MG63 (cell line): ENCODE measurements around the gene VMP1. TPM values are rescaled to one million over a fixed set of nuclear protein-coding genes. Genes with fewer than 3 reads are reported as not detected.
A peak's percentile ranks its signal among the peaks of the same experiment; 100 is the strongest.
"Not testable (repeated sequence)": the region's sequence is repeated elsewhere in the genome, so short reads cannot be mapped to it uniquely, and the experiment has no call there.

ENCODE experiments used
- DNase-seq: peaks from one replicate; pipeline ENCODE4 v3.0.0-alpha.2; 2020
- H3K27me3 ChIP-seq: fragments of 250-450 bp; sonication (Bioruptor Pico); 2 replicates; pipeline ENCODE4 v1.5.1; 2020; ENCODE audit warnings: mild to moderate bottlenecking, moderate library complexity
- H3K36me3 ChIP-seq: fragments of 250-450 bp; sonication (Bioruptor Pico); 2 replicates; pipeline ENCODE4 v1.5.1; 2020; ENCODE audit warnings: mild to moderate bottlenecking, moderate library complexity
- H3K4me3 ChIP-seq: fragments of 250-450 bp; sonication (Bioruptor Pico); 2 replicates; pipeline ENCODE4 v1.5.1; 2020; ENCODE audit warnings: mild to moderate bottlenecking, moderate library complexity
- H3K9me3 ChIP-seq: fragments of 250-450 bp; sonication (Bioruptor Pico); 2 replicates; pipeline ENCODE4 v1.5.1; 2020; ENCODE audit warnings: mild to moderate bottlenecking, moderate library complexity
- total RNA-seq: library from RNA; depleted of rRNA; stranded (reverse); fragments of >200 nt; shearing (Covaris generic); gene quantifications from 2 replicates; pipeline ENCODE4 v1.2.3, GENCODE V29; 2014; ENCODE audit warnings: low replicate concordance

Gene VMP1
- total RNA-seq, 1 experiment from 2014 or later: 161 TPM

- Histone ChIP-seq H3K9me3 (no peaks in the 10 kb centered on the region), H3K36me3 (peaks cover 5% of the 10 kb centered on the region), H3K27me3 (no peaks in the 10 kb centered on the region), H3K4me3 (no peak overlapping the region)
- DNase-seq: no peak
These were observed 76.0 kb downstream of the VMP1 start for GRCh38 chr17:59783221-59784047.

GRCh38 chr17:59785091-59785799 lies 77.8 kb downstream of the VMP1 start:
- Histone ChIP-seq H3K27me3 (no peaks in the 10 kb centered on the region), H3K4me3 (no peak overlapping the region), H3K9me3 (no peaks in the 10 kb centered on the region), H3K36me3 (peaks cover under 1% of the 10 kb centered on the region; the same call in 1 of the 2 replicates)
- DNase-seq: no peak

GRCh38 chr17:59786213-59786535 lies 78.7 kb downstream of the VMP1 start:
- no peak overlapping the region for H3K4me3 ChIP-seq
- no peak for DNase-seq
- H3K9me3 ChIP-seq: no peaks in the 10 kb centered on the region
- H3K27me3 ChIP-seq: no peaks in the 10 kb centered on the region
- no peaks in the 10 kb centered on the region; the same call in none of the 2 replicates for H3K36me3 ChIP-seq

GRCh38 chr17:59786536-59787319 lies 79.3 kb downstream of the VMP1 start:
- H3K4me3 ChIP-seq: peak overlapping the region; percentile 1; the same call in 1 of the 2 replicates
- no peaks in the 10 kb centered on the region for H3K9me3 ChIP-seq
- H3K36me3 ChIP-seq: no peaks in the 10 kb centered on the region; the same call in none of the 2 replicates
- DNase-seq: peak; percentile 89
- no peaks in the 10 kb centered on the region for H3K27me3 ChIP-seq

GRCh38 chr17:59789849-59790248 lies 82.4 kb downstream of the VMP1 start:
- DNase-seq, H3K4me3 ChIP-seq, H3K27me3 ChIP-seq, H3K36me3 ChIP-seq, H3K9me3 ChIP-seq: not testable (repeated sequence)

- not testable (repeated sequence) for DNase-seq, H3K9me3 ChIP-seq, H3K27me3 ChIP-seq, H3K36me3 ChIP-seq, H3K4me3 ChIP-seq
These were observed 83.0 kb downstream of the VMP1 start for GRCh38 chr17:59790418-59790817.

- H3K9me3 ChIP-seq: no peaks in the 10 kb centered on the region
- peaks cover under 1% of the 10 kb centered on the region for H3K36me3 ChIP-seq
- no peaks in the 10 kb centered on the region for H3K27me3 ChIP-seq
- no peak overlapping the region for H3K4me3 ChIP-seq
- no peak for DNase-seq
These were observed 83.5 kb downstream of the VMP1 start for GRCh38 chr17:59790910-59791309.

- no peak overlapping the region for H3K4me3 ChIP-seq
- peaks cover 6% of the 10 kb centered on the region for H3K36me3 ChIP-seq
- H3K27me3 ChIP-seq: no peaks in the 10 kb centered on the region
- DNase-seq: no peak
- H3K9me3 ChIP-seq: no peaks in the 10 kb centered on the region
These were observed 84.4 kb downstream of the VMP1 start for GRCh38 chr17:59791603-59792457.

GRCh38 chr17:59792458-59792823 lies 85.0 kb downstream of the VMP1 start:
- H3K27me3 ChIP-seq, H3K36me3 ChIP-seq, H3K4me3 ChIP-seq, H3K9me3 ChIP-seq, DNase-seq: not testable (repeated sequence)

- Histone ChIP-seq H3K27me3 (no peaks in the 10 kb centered on the region), H3K4me3 (no peak overlapping the region), H3K36me3 (peaks cover 13% of the 10 kb centered on the region), H3K9me3 (no peaks in the 10 kb centered on the region)
- DNase-seq: no peak
These were observed 85.8 kb downstream of the VMP1 start for GRCh38 chr17:59793205-59793604.

- no peaks in the 10 kb centered on the region for H3K27me3 ChIP-seq
- H3K4me3 ChIP-seq: no peak overlapping the region
- DNase-seq: no peak
- H3K9me3 ChIP-seq: no peaks in the 10 kb centered on the region
- H3K36me3 ChIP-seq: peaks cover 18% of the 10 kb centered on the region
These were observed 88.7 kb downstream of the VMP1 start for GRCh38 chr17:59796138-59796537.

- Histone ChIP-seq H3K4me3 (no peak overlapping the region), H3K9me3 (no peaks in the 10 kb centered on the region), H3K36me3 (peaks cover 18% of the 10 kb centered on the region), H3K27me3 (no peaks in the 10 kb centered on the region)
- no peak for DNase-seq
These were observed 89.3 kb downstream of the VMP1 start for GRCh38 chr17:59796785-59797205.

- H3K9me3 ChIP-seq: no peaks in the 10 kb centered on the region
- H3K27me3 ChIP-seq: no peaks in the 10 kb centered on the region
- no peak for DNase-seq
- peaks cover 18% of the 10 kb centered on the region for H3K36me3 ChIP-seq
- H3K4me3 ChIP-seq: no peak overlapping the region
These were observed 90.7 kb downstream of the VMP1 start for GRCh38 chr17:59798111-59798510.

- H3K9me3 ChIP-seq: no peaks in the 10 kb centered on the region
- peaks cover 18% of the 10 kb centered on the region for H3K36me3 ChIP-seq
- DNase-seq: peak; percentile 13
- H3K4me3 ChIP-seq: no peak overlapping the region
- no peaks in the 10 kb centered on the region for H3K27me3 ChIP-seq
These were observed 93.1 kb downstream of the VMP1 start for GRCh38 chr17:59800530-59800942.

- H3K36me3 ChIP-seq: peaks cover 10% of the 10 kb centered on the region; the same call in 1 of the 2 replicates
- H3K4me3 ChIP-seq: no peak overlapping the region
- H3K27me3 ChIP-seq: no peaks in the 10 kb centered on the region
- no peaks in the 10 kb centered on the region for H3K9me3 ChIP-seq
- DNase-seq: no peak
These were observed 94.7 kb downstream of the VMP1 start for GRCh38 chr17:59802160-59802559.

GRCh38 chr17:59804901-59805465 lies 97.5 kb downstream of the VMP1 start:
- no peaks in the 10 kb centered on the region for H3K27me3 ChIP-seq
- no peak for DNase-seq
- H3K4me3 ChIP-seq: peak overlapping the region; percentile 32
- H3K36me3 ChIP-seq: peaks cover 4% of the 10 kb centered on the region; the same call in 1 of the 2 replicates
- H3K9me3 ChIP-seq: no peaks in the 10 kb centered on the region
